ENCODE measurements around the gene POFUT2. TPM values are rescaled to one million over a fixed set of nuclear protein-coding genes. Genes with fewer than 3 reads are reported as not detected.

Gene POFUT2
- total and polyA plus RNA-seq, 7 donors = 2.5 to 31.3 (median 18.9) TPM

GRCh38 chr21:45259206-45259840, 28.4 kb downstream of the POFUT2 start:
- peaks cover 11 to 15% (median 12%) of the 10 kb centered on the region in 4 donors for H3K36me3 ChIP-seq
- TF ChIP-seq, protein P1, sequence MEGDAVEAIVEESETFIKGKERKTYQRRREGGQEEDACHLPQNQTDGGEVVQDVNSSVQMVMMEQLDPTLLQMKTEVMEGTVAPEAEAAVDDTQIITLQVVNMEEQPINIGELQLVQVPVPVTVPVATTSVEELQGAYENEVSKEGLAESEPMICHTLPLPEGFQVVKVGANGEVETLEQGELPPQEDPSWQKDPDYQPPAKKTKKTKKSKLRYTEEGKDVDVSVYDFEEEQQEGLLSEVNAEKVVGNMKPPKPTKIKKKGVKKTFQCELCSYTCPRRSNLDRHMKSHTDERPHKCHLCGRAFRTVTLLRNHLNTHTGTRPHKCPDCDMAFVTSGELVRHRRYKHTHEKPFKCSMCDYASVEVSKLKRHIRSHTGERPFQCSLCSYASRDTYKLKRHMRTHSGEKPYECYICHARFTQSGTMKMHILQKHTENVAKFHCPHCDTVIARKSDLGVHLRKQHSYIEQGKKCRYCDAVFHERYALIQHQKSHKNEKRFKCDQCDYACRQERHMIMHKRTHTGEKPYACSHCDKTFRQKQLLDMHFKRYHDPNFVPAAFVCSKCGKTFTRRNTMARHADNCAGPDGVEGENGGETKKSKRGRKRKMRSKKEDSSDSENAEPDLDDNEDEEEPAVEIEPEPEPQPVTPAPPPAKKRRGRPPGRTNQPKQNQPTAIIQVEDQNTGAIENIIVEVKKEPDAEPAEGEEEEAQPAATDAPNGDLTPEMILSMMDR (IDR thresholded peaks at IDR 0.05) = no peak
- TF ChIP-seq POLR2A (IDR thresholded peaks at IDR 0.05) (no peak), POLR2AphosphoS5 (IDR thresholded peaks at IDR 0.05) (no peak), EP300 (IDR thresholded peaks at IDR 0.05) (no peak)
- no peak for DNase-seq
- peaks cover 0 to 35% (median 0%) of the 10 kb centered on the region in 3 donors for H3K27me3 ChIP-seq
- no peak overlapping the region for H3K4me3 ChIP-seq
- WGBS, 2 donors = 82 to 87% methylated on average over 17 of the region's 17 CpGs
- H3K9me3 ChIP-seq = no peaks in the 10 kb centered on the region
- intact Hi-C loops (cut with DNase I) = no loop called here
- H3K4me1 ChIP-seq = no peaks in the 10 kb centered on the region
- H3K27ac ChIP-seq = no peak overlapping the region

DNA sequence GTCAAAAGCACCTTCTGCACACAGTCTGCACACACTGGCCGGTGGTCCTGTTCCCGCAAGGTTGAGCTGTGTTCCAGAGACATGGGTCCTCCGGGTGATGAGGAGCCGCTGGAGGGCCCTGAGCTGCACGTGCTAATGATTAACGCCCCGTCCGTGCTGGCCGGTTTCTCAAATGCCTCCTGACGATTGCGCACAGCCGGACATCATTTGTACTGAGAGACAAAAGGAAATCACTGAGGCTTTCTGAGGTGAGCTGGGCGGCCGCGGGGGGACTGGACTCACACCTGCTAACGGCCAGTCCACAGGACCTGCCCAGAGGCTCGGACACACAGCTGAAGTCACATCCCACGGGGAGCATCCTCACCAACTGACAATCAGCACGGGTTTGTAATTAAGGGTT, 29.2 kb downstream of the POFUT2 start:
- H3K9me3 ChIP-seq = no peaks in the 10 kb centered on the region
- H3K36me3 ChIP-seq = peaks cover 2 to 6% (median 4%) of the 10 kb centered on the region in 4 donors
- no peaks in the 10 kb centered on the region for H3K4me1 ChIP-seq
- no peak for DNase-seq
- 30 to 74% methylated on average over 19 of the region's 19 CpGs for WGBS, 2 donors
- H3K27ac ChIP-seq = no peak overlapping the region
- no peak overlapping the region for H3K4me3 ChIP-seq
- TF ChIP-seq, protein P1 (IDR thresholded peaks at IDR 0.05) = no peak
- TF ChIP-seq POLR2A (IDR thresholded peaks at IDR 0.05) = no peak
- TF ChIP-seq POLR2AphosphoS5 (IDR thresholded peaks at IDR 0.05) = no peak
- no peak for TF ChIP-seq EP300 (IDR thresholded peaks at IDR 0.05)
- H3K27me3 ChIP-seq = peaks cover 0 to 38% (median 0%) of the 10 kb centered on the region in 3 donors
- intact Hi-C loops (cut with DNase I) = no loop called here

GRCh38 chr21:45257673-45258341, 29.9 kb downstream of the POFUT2 start:
- no peak overlapping the region for H3K4me3 ChIP-seq
- H3K4me1 ChIP-seq = no peaks in the 10 kb centered on the region
- no peaks in the 10 kb centered on the region for H3K36me3 ChIP-seq
- no peak overlapping the region for H3K27ac ChIP-seq
- H3K9me3 ChIP-seq = no peaks in the 10 kb centered on the region
- 44 to 80% methylated on average over 40 of the region's 40 CpGs for WGBS, 2 donors
- intact Hi-C loops (cut with DNase I) = no loop called here
- TF ChIP-seq POLR2A (IDR thresholded peaks at IDR 0.05) (no peak), EP300 (IDR thresholded peaks at IDR 0.05) (no peak), POLR2AphosphoS5 (IDR thresholded peaks at IDR 0.05) (no peak)
- TF ChIP-seq, protein P1 (IDR thresholded peaks at IDR 0.05) = no peak
- peaks cover 0 to 38% (median 0%) of the 10 kb centered on the region in 3 donors for H3K27me3 ChIP-seq
- no peak for DNase-seq

DNA sequence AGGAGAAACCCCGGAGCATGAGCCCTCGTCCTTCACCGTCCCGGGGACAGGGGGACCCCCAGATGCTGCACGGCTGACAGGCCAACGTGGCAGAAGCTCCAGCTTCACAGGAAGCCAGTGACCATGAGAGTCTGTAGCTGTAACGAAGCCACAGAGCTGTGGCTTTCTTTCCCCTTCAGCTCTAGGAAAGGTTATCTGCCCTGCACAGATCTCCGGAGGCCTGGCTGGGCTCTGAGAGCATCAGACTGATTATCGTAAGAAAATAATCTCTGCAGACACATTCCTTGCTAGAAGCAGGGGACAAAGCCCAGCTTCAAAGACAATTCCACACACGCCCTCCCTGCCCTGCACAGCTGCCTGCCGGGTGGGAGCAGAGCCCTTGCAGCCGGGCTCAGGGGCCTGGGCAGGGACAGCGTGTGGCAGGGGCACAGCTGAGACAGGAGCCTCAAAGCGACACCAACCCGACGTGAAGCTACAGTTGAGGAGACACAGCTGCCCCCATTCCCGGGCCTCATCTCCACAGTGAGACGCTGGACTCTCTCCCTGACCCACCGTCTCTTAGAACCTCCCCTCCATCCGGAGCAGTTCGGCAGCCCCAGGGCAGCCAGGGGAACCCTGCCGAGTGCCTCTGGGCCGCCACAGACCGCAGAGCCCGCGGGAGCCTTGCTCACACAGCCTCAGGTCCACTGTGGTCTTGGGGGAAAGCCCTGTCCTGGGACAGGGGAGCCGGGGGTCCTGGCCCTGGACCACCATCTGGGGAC, 30.6 kb downstream of the POFUT2 start:
- Histone ChIP-seq H3K36me3 (no peaks in the 10 kb centered on the region), H3K9me3 (no peaks in the 10 kb centered on the region), H3K4me1 (no peaks in the 10 kb centered on the region), H3K4me3 (no peak overlapping the region), H3K27ac (no peak overlapping the region), H3K27me3 (peaks cover 0 to 38% (median 0%) of the 10 kb centered on the region in 3 donors)
- no peak for TF ChIP-seq POLR2AphosphoS5 (IDR thresholded peaks at IDR 0.05)
- TF ChIP-seq EP300 (IDR thresholded peaks at IDR 0.05) = no peak
- TF ChIP-seq POLR2A (IDR thresholded peaks at IDR 0.05) = no peak
- TF ChIP-seq, protein P1 (IDR thresholded peaks at IDR 0.05) = no peak
- intact Hi-C loops (cut with DNase I) = no loop called here
- 53 to 64% methylated on average over 27 of the region's 27 CpGs for WGBS, 2 donors
- no peak for DNase-seq

Data from sigmoid colon (tissue), 7 donors.